Stimulated activated CD4-positive, alpha-beta T cell treated with anti-CD3 and anti-CD28 coated beads, TNF-alpha, amount 100 ng/mL, for 4 hours (primary cell): ENCODE results near the gene WFDC5.
"Not testable (repeated sequence)": the region's sequence is repeated elsewhere in the genome, so short reads cannot be mapped to it uniquely, and the experiment has no call there.

Source experiments
- DNase-seq, 3 experiments: peaks; one replicate each; pipeline ENCODE4 v3.0.0-alpha.2; 2020; ENCODE audit warnings: low read depth in 3 of 3

Gene WFDC5

GRCh38 chr20:45088247-45088646, 26.7 kb downstream of the WFDC5 start:
- DNase-seq = no peak

GRCh38 chr20:45087814-45088213, 27.2 kb downstream of the WFDC5 start:
- DNase-seq = no peak

- DNase-seq = no peak
Measured at GRCh38 chr20:45087097-45087790, 27.7 kb downstream of the WFDC5 start.

GRCh38 chr20:45085867-45086266, 29.1 kb downstream of the WFDC5 start:
- no peak for DNase-seq

- DNase-seq = no peak
Measured at GRCh38 chr20:45085289-45085688, 29.7 kb downstream of the WFDC5 start.

- no peak for DNase-seq
Measured at GRCh38 chr20:45083127-45083526, 31.8 kb downstream of the WFDC5 start.

- DNase-seq = no peak
Measured at GRCh38 chr20:45082468-45082867, 32.5 kb downstream of the WFDC5 start.

- no peak for DNase-seq
Measured at GRCh38 chr20:45080867-45081624, 33.9 kb downstream of the WFDC5 start.

- no peak for DNase-seq
Measured at GRCh38 chr20:45077559-45077958, 37.4 kb downstream of the WFDC5 start.

GRCh38 chr20:45073221-45073620, 41.8 kb downstream of the WFDC5 start:
- no peak for DNase-seq

GRCh38 chr20:45072066-45072465, 42.9 kb downstream of the WFDC5 start:
- no peak for DNase-seq

GRCh38 chr20:45070932-45071632, 43.9 kb downstream of the WFDC5 start:
- DNase-seq = no peak

GRCh38 chr20:45069261-45069660, 45.7 kb downstream of the WFDC5 start:
- DNase-seq = no peak

- DNase-seq = no peak
Measured at GRCh38 chr20:45067558-45067957, 47.4 kb downstream of the WFDC5 start.

GRCh38 chr20:45067087-45067486, 47.9 kb downstream of the WFDC5 start:
- no peak for DNase-seq

- DNase-seq = no peak
Measured at GRCh38 chr20:45066372-45066771, 48.6 kb downstream of the WFDC5 start.

- no peak for DNase-seq
Measured at GRCh38 chr20:45064812-45065211, 50.2 kb downstream of the WFDC5 start.

GRCh38 chr20:45063107-45063506, 51.9 kb downstream of the WFDC5 start:
- not testable (repeated sequence) for DNase-seq

- DNase-seq = no peak
Measured at GRCh38 chr20:45061244-45061643, 53.7 kb downstream of the WFDC5 start.

GRCh38 chr20:45060294-45060693, 54.7 kb downstream of the WFDC5 start:
- no peak for DNase-seq
